NCI-H2196 treated with DMSO at 0.1 percent for 48 hours (cell line): ENCODE measurements around the gene IQCH.

ENCODE experiments used
- DNase-seq: peaks from one replicate; lab custom pipeline; 2025; ENCODE audit not compliant: unreplicated experiment; lab: John Stamatoyannopoulos, UW

The IQCH gene

GRCh38 chr15:67254238-67255175 lies at the start of gene IQCH, which contains the start of gene AAGAB:
IQCH (plus strand) TSS chr15:67254786; CDS start chr15:67254897, 111 bp downstream.
AAGAB (minus strand) TSS chr15:67254661; CDS start chr15:67254631, 30 bp downstream.
- peak; percentile 72 for DNase-seq

GRCh38 chr15:67207555-67208207 lies 46.9 kb upstream of the IQCH start:
- DNase-seq, result no peak

- DNase-seq, result no peak
Observed at GRCh38 chr15:67208396-67208795, 46.2 kb upstream of the IQCH start.

GRCh38 chr15:67210555-67211168 lies 43.9 kb upstream of the IQCH start:
- no peak for DNase-seq

- DNase-seq, result no peak
Observed at GRCh38 chr15:67212684-67213367, 41.8 kb upstream of the IQCH start.

GRCh38 chr15:67215102-67215501 lies 39.5 kb upstream of the IQCH start:
- no peak for DNase-seq

GRCh38 chr15:67216859-67217258 lies 37.7 kb upstream of the IQCH start:
- DNase-seq, result no peak

GRCh38 chr15:67218428-67218827 lies 36.2 kb upstream of the IQCH start:
- no peak for DNase-seq

- DNase-seq, result no peak
Observed at GRCh38 chr15:67219288-67219687, 35.3 kb upstream of the IQCH start.

GRCh38 chr15:67224889-67225288 lies 29.7 kb upstream of the IQCH start:
- DNase-seq, result no peak

- no peak for DNase-seq
Observed at GRCh38 chr15:67225336-67225735, 29.2 kb upstream of the IQCH start.

GRCh38 chr15:67227431-67227830 lies 27.2 kb upstream of the IQCH start:
- no peak for DNase-seq

- no peak for DNase-seq
Observed at GRCh38 chr15:67227846-67228245, 26.7 kb upstream of the IQCH start.

- no peak for DNase-seq
Observed at GRCh38 chr15:67228286-67228685, 26.3 kb upstream of the IQCH start.

- no peak for DNase-seq
Observed at GRCh38 chr15:67230504-67230903, 24.1 kb upstream of the IQCH start.

GRCh38 chr15:67232591-67232990 lies 22.0 kb upstream of the IQCH start:
- no peak for DNase-seq

- DNase-seq, result peak; percentile 18
Observed at GRCh38 chr15:67240235-67241131, 14.1 kb upstream of the IQCH start.

GRCh38 chr15:67241132-67241855 lies 13.3 kb upstream of the IQCH start:
- no peak for DNase-seq

- no peak for DNase-seq
Observed at GRCh38 chr15:67242708-67243111, 11.9 kb upstream of the IQCH start.
